Aorta (tissue), 5 donors: ENCODE results near the gene KCND2. TPM values are rescaled to one million over a fixed set of nuclear protein-coding genes. Genes with fewer than 3 reads are reported as not detected.

ENCODE experiments used
- ATAC-seq: fragments of 200-7000 bp; cut with Tn5 transposase; one replicate; pipeline ENCODE4 v1.9.1; 2022; ENCODE audit warnings: moderate library complexity; ENCODE audit not compliant: low FRiP score
- DNase-seq, 2 donors: peaks; one replicate each; pipeline ENCODE4 v3.0.0-alpha.2; 2020
- H3K27ac ChIP-seq, 2 donors: one replicate each; pipeline ENCODE4 v1.5.1; 2013; ENCODE audit warnings: low read length in 2 of 2, mild to moderate bottlenecking in 2 of 2, moderate library complexity in 2 of 2, control low read depth in 1 of 2, inconsistent platforms in 1 of 2, low read depth in 1 of 2
- H3K27me3 ChIP-seq, 2 donors: one replicate each; pipeline ENCODE4 v1.6.1; 2013; ENCODE audit warnings: control low read depth in 1 of 2, low read length in 1 of 2, mild to moderate bottlenecking in 1 of 2, moderate library complexity in 1 of 2; ENCODE audit not compliant: insufficient read depth in 2 of 2, control insufficient read depth in 1 of 2
- H3K36me3 ChIP-seq, 2 donors: one replicate each; pipeline ENCODE4 v1.6.1; 2013; ENCODE audit warnings: control low read depth in 1 of 2, low read length in 1 of 2, mild to moderate bottlenecking in 1 of 2; ENCODE audit not compliant: insufficient read depth in 2 of 2, control insufficient read depth in 1 of 2
- H3K4me1 ChIP-seq, 2 donors: one replicate each; pipeline ENCODE4 v1.6.1; 2013; ENCODE audit warnings: low read length in 2 of 2, control low read depth in 1 of 2, mild to moderate bottlenecking in 1 of 2, moderate library complexity in 1 of 2; ENCODE audit not compliant: insufficient read depth in 2 of 2, control insufficient read depth in 1 of 2
- H3K4me3 ChIP-seq, 2 donors: one replicate each; pipeline ENCODE4 v1.5.1; 2013; ENCODE audit warnings: low read length in 2 of 2, control low read depth in 1 of 2, mild to moderate bottlenecking in 1 of 2
- H3K9me3 ChIP-seq: one replicate; pipeline ENCODE4 v1.6.1; 2013; ENCODE audit warnings: mild to moderate bottlenecking, low read length; ENCODE audit not compliant: control insufficient read depth
- WGBS, 2 donors: extraction: QIAGEN DNeasy Blood & Tissue Kit; methylation state at CpG; one replicate each; pipeline ENCODE4 v1.1.7; 2013; 5-methylcytosine and 5-hydroxymethylcytosine counted together
- intact Hi-C, 2 donors: fragments of 100-400 bp; cut with DNase I; formaldehyde crosslinking; loops; one replicate each; pipeline versions ENCODE4 v1.14.2 to v1.15.0; 2022
- polyA plus RNA-seq, 2 donors: library from polyadenylated mRNA; stranded (reverse); fragments of 200-250 nt; gene quantifications; one replicate each; pipeline ENCODE4 v1.2.3, GENCODE V29; 2013
- total RNA-seq, 2 donors: library from RNA; stranded (reverse); fragmentation: NEBNext Ultra II Directional; extraction: Animal tissue kit (Norgen Biotek cat#: 25700); gene quantifications; one replicate each; pipeline ENCODE4 v1.2.1, GENCODE V29; 2021
- donor health status: healthy with polysubstance abuse.
- donor health status: Bipolar disorder and iron deficiency.
- donor health status: DM: no; HTN: no; CAD: no.
- donor health status: DM: no; HTN: no; CAD: no.
- donor health status: DM: yes; HTN: yes; CAD: no.

Gene KCND2
- total and polyA plus RNA-seq, 4 donors, result 1.9 to 4.2 TPM; not detected in 2

DNA sequence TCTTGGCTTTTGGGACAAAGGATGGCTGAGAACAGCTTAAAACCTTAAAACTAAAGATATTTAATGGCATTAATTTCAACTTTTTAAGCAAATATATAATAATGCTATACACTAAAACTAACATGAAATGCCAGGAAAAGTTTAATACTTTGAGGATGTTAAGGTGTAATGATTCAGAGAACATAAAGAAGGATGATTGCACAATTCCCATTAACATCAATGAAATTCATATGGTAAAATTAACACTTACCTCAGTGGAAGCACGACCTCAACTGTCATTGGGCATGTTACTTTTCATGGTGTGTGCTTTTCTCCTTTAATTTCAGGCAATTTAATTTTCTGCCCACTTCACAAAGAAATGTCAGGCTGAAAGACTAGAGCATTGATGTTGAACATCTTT is 171.7 kb downstream of the KCND2 start:
- WGBS, 2 donors, result 75 to 86% methylated on average over 1 of the region's 1 CpG
- H3K9me3 ChIP-seq, result no peaks in the 10 kb centered on the region
- no peak overlapping the region for H3K4me3 ChIP-seq
- intact Hi-C loops, result no loop called here
- DNase-seq (no peak), ATAC-seq (no peak)
- H3K27ac ChIP-seq, result no peak overlapping the region
- no peaks in the 10 kb centered on the region for H3K4me1 ChIP-seq
- H3K36me3 ChIP-seq, result no peaks in the 10 kb centered on the region
- no peaks in the 10 kb centered on the region for H3K27me3 ChIP-seq

DNA sequence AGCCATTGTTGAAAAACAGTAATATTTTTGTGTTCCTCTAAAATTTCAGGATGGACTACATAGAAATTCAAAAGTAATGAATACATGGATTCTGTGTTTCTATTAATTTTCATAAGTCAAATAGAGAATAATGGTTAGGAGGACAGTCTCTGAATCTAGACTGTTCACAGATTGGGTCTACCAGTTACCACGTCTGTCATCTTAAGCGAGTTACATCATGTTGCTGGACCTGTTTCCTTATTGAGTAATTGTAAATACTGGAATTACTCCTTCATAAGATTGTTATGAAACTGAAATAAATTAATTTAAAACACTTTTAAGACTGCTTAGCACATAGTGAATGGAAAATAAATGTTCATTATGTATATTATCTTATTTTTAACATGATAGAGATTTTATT is 172.3 kb downstream of the KCND2 start:
- ATAC-seq (no peak), DNase-seq (no peak)
- Histone ChIP-seq H3K9me3 (no peaks in the 10 kb centered on the region), H3K27ac (no peak overlapping the region), H3K27me3 (no peaks in the 10 kb centered on the region), H3K4me1 (no peaks in the 10 kb centered on the region), H3K36me3 (no peaks in the 10 kb centered on the region), H3K4me3 (no peak overlapping the region)
- intact Hi-C loops, result no loop called here
- WGBS, 2 donors, result 86 to 88% methylated on average over 2 of the region's 2 CpGs

DNA sequence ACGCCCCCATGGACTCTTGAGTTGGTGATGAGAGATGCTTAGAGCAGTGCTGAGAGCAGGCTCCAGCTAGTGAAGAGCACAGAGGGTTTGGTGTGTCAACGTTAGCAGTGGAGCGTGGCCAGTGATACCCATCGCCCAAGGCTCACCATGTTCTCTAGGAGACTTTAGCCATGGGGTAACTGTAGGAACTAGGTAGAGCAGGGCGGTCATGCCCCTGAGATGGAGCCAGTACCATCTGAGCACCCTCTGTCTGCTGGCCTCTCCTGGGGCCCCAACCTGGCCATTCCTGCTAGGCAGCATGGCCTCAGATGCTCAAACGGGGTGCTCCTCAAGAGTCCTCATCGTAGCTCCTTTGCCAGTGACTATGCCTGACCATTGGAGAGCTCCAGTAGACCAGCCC is 179.7 kb downstream of the KCND2 start:
- H3K27ac ChIP-seq, result no peak overlapping the region
- no peaks in the 10 kb centered on the region for H3K27me3 ChIP-seq
- ATAC-seq (peak; percentile 30), DNase-seq (no peak)
- no peaks in the 10 kb centered on the region for H3K4me1 ChIP-seq
- H3K4me3 ChIP-seq, result no peak overlapping the region
- intact Hi-C loops, result no loop called here
- no peaks in the 10 kb centered on the region for H3K36me3 ChIP-seq
- peaks cover 1% of the 10 kb centered on the region for H3K9me3 ChIP-seq
- WGBS, 2 donors, result 83 to 90% methylated on average over 7 of the region's 7 CpGs

DNA sequence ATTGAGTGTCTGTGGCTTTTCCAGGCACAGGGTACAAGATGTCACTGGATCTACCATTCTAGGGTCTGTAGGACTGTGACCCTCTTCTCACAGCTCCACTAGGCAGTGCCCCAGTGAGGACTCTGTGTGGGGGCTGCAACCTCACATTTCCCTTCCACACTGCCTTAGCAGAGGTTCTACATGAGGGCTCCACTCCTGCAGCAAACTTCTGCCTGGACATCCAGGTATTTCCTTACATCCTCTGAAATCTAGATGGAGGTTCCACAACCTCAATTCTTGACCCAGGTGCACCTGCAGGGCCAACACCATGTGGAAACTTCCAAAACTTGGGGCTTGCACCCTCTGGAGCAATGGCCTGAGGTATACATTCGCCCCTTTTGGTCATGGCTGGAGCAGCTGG is 183.7 kb downstream of the KCND2 start:
- Histone ChIP-seq H3K36me3 (no peaks in the 10 kb centered on the region), H3K27me3 (no peaks in the 10 kb centered on the region), H3K27ac (no peak overlapping the region), H3K4me1 (no peaks in the 10 kb centered on the region), H3K4me3 (no peak overlapping the region), H3K9me3 (no peaks in the 10 kb centered on the region)
- DNase-seq (no peak), ATAC-seq (no peak)
- 57 to 70% methylated on average over 1 of the region's 1 CpG for WGBS, 2 donors
- intact Hi-C loops, result no loop called here

DNA sequence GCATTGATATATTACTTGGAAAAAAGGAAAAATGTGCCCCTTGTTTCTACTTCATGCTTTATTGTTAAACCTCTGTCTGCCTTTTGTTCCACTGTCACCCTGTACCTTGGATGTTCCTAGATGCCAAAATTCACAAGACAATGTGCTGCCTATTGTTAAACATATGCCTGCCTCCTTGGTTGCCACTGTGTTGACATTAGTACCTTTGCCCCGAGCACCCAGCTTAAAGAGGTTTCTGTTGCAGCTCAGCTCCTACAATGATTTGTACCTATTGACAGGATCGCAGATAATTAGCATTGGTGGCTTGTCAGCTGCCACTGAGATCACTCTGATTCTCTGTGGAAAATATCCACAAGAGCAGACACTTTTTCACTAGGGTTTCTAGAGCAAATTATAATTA is 188.0 kb downstream of the KCND2 start:
- no peaks in the 10 kb centered on the region for H3K9me3 ChIP-seq
- H3K4me1 ChIP-seq, result no peaks in the 10 kb centered on the region
- no peak overlapping the region for H3K27ac ChIP-seq
- no peak for ATAC-seq
- no peak for DNase-seq
- no peaks in the 10 kb centered on the region for H3K36me3 ChIP-seq
- H3K27me3 ChIP-seq, result no peaks in the 10 kb centered on the region
- H3K4me3 ChIP-seq, result no peak overlapping the region
- WGBS, 2 donors, result 21 to 24% methylated on average over 2 of the region's 2 CpGs
- intact Hi-C loops, result no loop called here

DNA sequence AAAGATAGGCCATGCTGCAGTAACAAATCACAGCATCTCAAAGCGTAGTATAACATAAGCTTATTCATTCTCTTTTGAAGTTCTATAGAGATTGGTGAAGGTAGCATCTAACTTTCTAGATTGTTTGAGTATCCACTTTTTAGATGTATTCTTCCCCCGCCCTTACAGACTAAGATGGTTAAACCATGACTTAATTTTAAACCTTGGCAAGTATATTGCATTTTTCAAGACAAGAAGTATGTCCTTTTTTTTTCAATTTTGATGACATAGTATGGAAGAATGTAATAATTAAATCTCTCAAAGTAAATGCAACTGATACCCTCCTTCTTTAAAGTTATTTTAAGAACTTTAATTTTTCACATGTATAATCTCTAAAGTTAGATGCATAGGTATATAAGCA is 190.0 kb downstream of the KCND2 start:
- H3K27me3 ChIP-seq, result no peaks in the 10 kb centered on the region
- no peaks in the 10 kb centered on the region for H3K4me1 ChIP-seq
- H3K36me3 ChIP-seq, result no peaks in the 10 kb centered on the region

DNA sequence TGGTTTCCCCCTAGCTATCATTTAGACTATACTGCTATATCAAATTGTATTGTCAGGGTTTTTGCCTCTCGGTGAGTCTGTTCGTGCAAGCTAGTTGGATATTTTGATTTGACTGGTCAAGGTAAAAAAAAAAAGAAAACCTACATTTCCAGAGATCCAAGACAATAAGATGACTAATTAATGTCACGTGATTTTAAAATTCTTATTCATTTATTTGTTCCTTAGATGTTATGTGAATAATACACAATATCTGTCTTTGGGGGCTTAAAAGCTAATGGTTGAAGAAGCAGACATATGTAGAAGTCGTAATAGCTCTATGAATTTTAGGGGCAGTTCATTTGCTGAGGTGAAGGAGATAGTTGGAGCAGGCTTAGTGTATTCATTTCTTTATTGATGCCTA is 191.1 kb downstream of the KCND2 start:
- WGBS, 2 donors, result 85 to 90% methylated on average over 4 of the region's 4 CpGs

More for the DNA sequence above, 190.0 kb downstream of the KCND2 start:
- 79 to 83% methylated on average over 2 of the region's 2 CpGs for WGBS, 2 donors
- H3K4me3 ChIP-seq, result no peak overlapping the region
- H3K9me3 ChIP-seq, result no peaks in the 10 kb centered on the region
- ATAC-seq, result no peak
- no peak overlapping the region for H3K27ac ChIP-seq
- intact Hi-C loops, result no loop called here
- no peak for DNase-seq

DNA sequence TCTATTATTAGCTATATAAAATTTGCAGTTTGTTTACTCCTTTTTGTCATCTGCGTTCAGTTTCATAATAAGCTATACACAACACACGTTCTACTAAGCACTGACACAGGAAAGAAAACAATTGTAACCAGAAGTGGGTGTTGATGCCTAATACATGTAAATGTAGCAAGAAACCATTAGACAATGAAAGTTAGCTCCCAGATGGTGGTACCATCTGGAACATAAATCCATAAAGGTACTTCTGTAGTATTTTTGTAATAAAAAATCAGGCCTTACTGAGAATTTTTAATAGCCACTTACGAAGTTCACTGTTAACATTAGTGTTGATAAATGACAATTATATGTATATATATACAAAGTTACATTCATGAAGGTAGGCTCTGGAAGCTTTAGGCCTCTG is 194.7 kb downstream of the KCND2 start:
- Histone ChIP-seq H3K27ac (no peak overlapping the region), H3K4me3 (no peak overlapping the region), H3K27me3 (no peaks in the 10 kb centered on the region), H3K36me3 (no peaks in the 10 kb centered on the region), H3K4me1 (no peaks in the 10 kb centered on the region), H3K9me3 (no peaks in the 10 kb centered on the region)
- WGBS, 2 donors, result 80 to 85% methylated on average over 3 of the region's 3 CpGs
- ATAC-seq (no peak), DNase-seq (no peak)
- intact Hi-C loops, result no loop called here

More for the DNA sequence above, 191.1 kb downstream of the KCND2 start:
- Histone ChIP-seq H3K4me3 (no peak overlapping the region), H3K27me3 (no peaks in the 10 kb centered on the region), H3K36me3 (no peaks in the 10 kb centered on the region), H3K9me3 (no peaks in the 10 kb centered on the region), H3K27ac (no peak overlapping the region), H3K4me1 (no peaks in the 10 kb centered on the region)
- ATAC-seq (no peak), DNase-seq (no peak)
- intact Hi-C loops, result no loop called here

DNA sequence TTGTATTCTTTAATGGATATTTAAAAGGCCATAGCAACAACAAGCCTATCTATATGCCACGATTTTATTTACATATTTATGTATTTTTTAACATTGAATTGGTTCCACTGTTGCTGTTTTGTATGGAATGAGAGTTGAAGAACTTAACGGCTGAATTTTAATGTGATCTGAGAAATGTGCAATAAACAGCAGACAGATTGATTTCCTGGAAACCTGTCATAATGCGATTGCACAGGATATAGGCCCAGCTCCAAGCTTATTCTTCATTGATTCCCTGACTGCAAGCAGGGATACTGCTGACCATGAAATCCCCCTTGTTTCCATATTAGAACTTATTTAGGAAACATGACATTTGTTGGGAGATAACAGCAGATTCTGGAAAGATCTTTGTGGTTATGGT is 195.6 kb downstream of the KCND2 start:
- DNase-seq (no peak), ATAC-seq (no peak)
- H3K4me3 ChIP-seq, result no peak overlapping the region
- no peaks in the 10 kb centered on the region for H3K4me1 ChIP-seq
- H3K27ac ChIP-seq, result no peak overlapping the region
- 63 to 71% methylated on average over 3 of the region's 3 CpGs for WGBS, 2 donors
- H3K9me3 ChIP-seq, result no peaks in the 10 kb centered on the region
- intact Hi-C loops, result no loop called here
- no peaks in the 10 kb centered on the region for H3K36me3 ChIP-seq
- peaks cover 0 to 2% of the 10 kb centered on the region in 2 donors for H3K27me3 ChIP-seq
